ENCODE data around the gene DMD. TPM values are rescaled to one million over a fixed set of nuclear protein-coding genes. Genes with fewer than 3 reads are reported as not detected.

Gene DMD
- total and polyA plus RNA-seq, 2 donors (not counting 1 experiment from before 2014, with no cell fraction given), result 5.1 to 7.2 TPM

DNA sequence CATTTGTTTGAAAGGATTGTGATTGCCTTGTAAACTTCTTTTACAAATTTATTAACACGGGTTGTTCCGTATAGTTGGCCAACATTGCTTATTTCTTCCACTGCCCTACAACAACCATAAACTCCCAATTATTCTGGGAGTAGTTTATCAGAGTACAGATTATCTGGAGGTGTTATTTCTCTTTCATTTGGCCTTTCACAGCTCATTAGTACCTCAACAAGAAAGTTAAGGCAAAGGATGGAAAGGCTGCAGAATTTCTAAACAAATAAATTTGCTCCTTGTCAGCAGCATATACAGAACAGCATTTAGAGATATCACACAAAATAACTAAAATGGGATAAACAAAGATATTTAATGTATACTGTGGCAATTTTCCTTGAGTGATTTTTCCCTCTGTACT, 548.8 kb downstream of the DMD start:
- Histone ChIP-seq H3K4me1 (ENCODE audit: control insufficient read depth, extremely low read depth, insufficient read depth, low read length) (no peaks in the 10 kb centered on the region), H3K27me3 (ENCODE audit: control insufficient read depth, insufficient read depth, low read length) (no peaks in the 10 kb centered on the region)

DNA sequence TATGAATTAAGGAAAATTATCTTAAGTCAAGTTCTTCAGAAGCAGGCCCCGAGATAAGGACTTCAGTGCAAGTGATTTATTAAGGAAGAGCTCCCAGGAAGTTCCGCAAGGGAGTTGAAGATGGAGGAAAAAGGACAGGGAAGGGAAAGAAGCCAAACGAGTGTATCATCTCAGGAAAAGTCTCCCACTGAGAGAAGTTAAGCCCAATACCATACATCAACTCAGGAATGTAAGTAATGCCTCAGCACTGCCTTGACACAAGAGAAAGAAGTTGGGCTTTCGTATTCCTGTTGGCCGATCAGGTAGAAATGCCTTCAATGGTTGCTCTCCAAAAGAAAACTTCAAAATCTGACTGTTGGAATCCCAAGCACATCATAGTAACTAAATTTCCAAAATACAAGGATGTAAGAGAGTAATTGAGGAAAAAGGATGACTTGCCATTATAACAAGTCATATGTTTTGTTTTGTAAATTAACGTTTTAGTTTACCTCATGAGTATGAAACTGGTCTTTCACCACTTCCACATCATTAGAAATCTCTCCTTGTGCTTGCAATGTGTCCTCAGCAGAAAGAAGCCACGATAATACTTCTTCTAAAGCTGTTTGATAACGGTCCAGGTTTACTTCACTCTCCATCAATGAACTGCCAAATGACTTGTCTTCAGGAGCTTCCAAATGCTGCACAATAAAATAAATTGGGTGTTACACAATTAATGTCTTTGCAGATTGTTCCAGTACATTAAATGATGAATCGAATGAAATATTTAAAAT, 566.7 kb downstream of the DMD start:
- no peak overlapping the region for H3K4me2 ChIP-seq (ENCODE audit: extremely low read depth, insufficient read depth, low read length)
- no peak for DNase-seq (ENCODE audit: low read depth in 2 of 2)
- no peak overlapping the region for H2AFZ ChIP-seq (ENCODE audit: low read length)
- H3K27ac ChIP-seq (ENCODE audit: insufficient read depth, low read length), result no peak overlapping the region
- H4K20me1 ChIP-seq (ENCODE audit: control insufficient read depth, extremely low read depth, insufficient read depth, low read length), result no peaks in the 10 kb centered on the region
- H3K79me2 ChIP-seq (ENCODE audit: control insufficient read depth, insufficient read depth, low read length), result no peaks in the 10 kb centered on the region
- H3K27me3 ChIP-seq (ENCODE audit: control insufficient read depth, insufficient read depth, low read length), result no peaks in the 10 kb centered on the region
- no peaks in the 10 kb centered on the region for H3K9me3 ChIP-seq (ENCODE audit: control insufficient read depth, insufficient read depth, low read depth, low read length)
- no peaks in the 10 kb centered on the region for H3K36me3 ChIP-seq (ENCODE audit: control insufficient read depth, insufficient read depth, low read length)
- H3K9ac ChIP-seq (ENCODE audit: insufficient read depth, low read length), result no peak overlapping the region
- TF ChIP-seq, protein P1, sequence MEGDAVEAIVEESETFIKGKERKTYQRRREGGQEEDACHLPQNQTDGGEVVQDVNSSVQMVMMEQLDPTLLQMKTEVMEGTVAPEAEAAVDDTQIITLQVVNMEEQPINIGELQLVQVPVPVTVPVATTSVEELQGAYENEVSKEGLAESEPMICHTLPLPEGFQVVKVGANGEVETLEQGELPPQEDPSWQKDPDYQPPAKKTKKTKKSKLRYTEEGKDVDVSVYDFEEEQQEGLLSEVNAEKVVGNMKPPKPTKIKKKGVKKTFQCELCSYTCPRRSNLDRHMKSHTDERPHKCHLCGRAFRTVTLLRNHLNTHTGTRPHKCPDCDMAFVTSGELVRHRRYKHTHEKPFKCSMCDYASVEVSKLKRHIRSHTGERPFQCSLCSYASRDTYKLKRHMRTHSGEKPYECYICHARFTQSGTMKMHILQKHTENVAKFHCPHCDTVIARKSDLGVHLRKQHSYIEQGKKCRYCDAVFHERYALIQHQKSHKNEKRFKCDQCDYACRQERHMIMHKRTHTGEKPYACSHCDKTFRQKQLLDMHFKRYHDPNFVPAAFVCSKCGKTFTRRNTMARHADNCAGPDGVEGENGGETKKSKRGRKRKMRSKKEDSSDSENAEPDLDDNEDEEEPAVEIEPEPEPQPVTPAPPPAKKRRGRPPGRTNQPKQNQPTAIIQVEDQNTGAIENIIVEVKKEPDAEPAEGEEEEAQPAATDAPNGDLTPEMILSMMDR (conservative IDR thresholded peaks at IDR 0.05 in 1 of 2, IDR thresholded peaks at IDR 0.05 in 1 of 2; ENCODE audit: low read depth in 1 of 2, low read length in 2 of 2), result no peak
- TF ChIP-seq EZH2 (IDR thresholded peaks at IDR 0.05; ENCODE audit: low read length, missing control alignments), result no peak
- H3K4me3 ChIP-seq (replicated peaks in 1 of 4; ENCODE audit: control extremely low read depth in 1 of 4, insufficient read depth in 1 of 4, low read depth in 3 of 4, low read length in 4 of 4), result no peak overlapping the region
- no peaks in the 10 kb centered on the region for H3K4me1 ChIP-seq (ENCODE audit: control insufficient read depth, extremely low read depth, insufficient read depth, low read length)

More for the DNA sequence above, 548.8 kb downstream of the DMD start:
- Histone ChIP-seq H3K9ac (ENCODE audit: insufficient read depth, low read length) (no peak overlapping the region), H3K4me3 (replicated peaks in 1 of 4; ENCODE audit: control extremely low read depth in 1 of 4, insufficient read depth in 1 of 4, low read depth in 3 of 4, low read length in 4 of 4) (no peak overlapping the region), H2AFZ (ENCODE audit: low read length) (no peak overlapping the region), H3K27ac (ENCODE audit: insufficient read depth, low read length) (no peak overlapping the region), H4K20me1 (ENCODE audit: control insufficient read depth, extremely low read depth, insufficient read depth, low read length) (no peaks in the 10 kb centered on the region), H3K36me3 (ENCODE audit: control insufficient read depth, insufficient read depth, low read length) (no peaks in the 10 kb centered on the region), H3K79me2 (ENCODE audit: control insufficient read depth, insufficient read depth, low read length) (no peaks in the 10 kb centered on the region), H3K9me3 (ENCODE audit: control insufficient read depth, insufficient read depth, low read depth, low read length) (no peaks in the 10 kb centered on the region), H3K4me2 (ENCODE audit: extremely low read depth, insufficient read depth, low read length) (no peak overlapping the region)
- no peak for TF ChIP-seq EZH2 (IDR thresholded peaks at IDR 0.05; ENCODE audit: low read length, missing control alignments)
- TF ChIP-seq, protein P1 (conservative IDR thresholded peaks at IDR 0.05 in 1 of 2, IDR thresholded peaks at IDR 0.05 in 1 of 2; ENCODE audit: low read depth in 1 of 2, low read length in 2 of 2), result no peak
- DNase-seq (ENCODE audit: low read depth in 2 of 2), result no peak

DNA sequence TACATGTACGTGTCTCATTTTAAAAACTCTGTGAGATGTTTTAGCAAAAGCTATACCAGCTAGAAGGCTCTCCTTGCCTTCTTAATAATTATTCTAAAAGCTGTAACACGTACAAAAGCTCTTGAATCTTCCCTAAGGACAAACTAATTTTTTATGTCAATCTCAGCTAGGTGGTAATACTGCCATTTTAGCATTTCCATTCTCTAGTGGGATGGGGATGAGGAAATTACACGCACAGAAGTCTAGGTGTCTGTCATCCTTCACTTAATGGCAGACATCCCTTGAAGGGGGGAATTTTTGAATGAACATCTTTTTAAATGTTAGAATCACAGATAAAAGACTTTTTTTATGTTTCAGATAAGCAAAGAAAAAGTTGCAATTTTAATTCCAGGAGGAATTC, 569.1 kb downstream of the DMD start:
- no peak for DNase-seq (ENCODE audit: low read depth in 2 of 2)
- Histone ChIP-seq H3K27me3 (ENCODE audit: control insufficient read depth, insufficient read depth, low read length) (no peaks in the 10 kb centered on the region), H3K79me2 (ENCODE audit: control insufficient read depth, insufficient read depth, low read length) (no peaks in the 10 kb centered on the region), H4K20me1 (ENCODE audit: control insufficient read depth, extremely low read depth, insufficient read depth, low read length) (no peaks in the 10 kb centered on the region), H2AFZ (ENCODE audit: low read length) (no peak overlapping the region), H3K9ac (ENCODE audit: insufficient read depth, low read length) (no peak overlapping the region), H3K4me1 (ENCODE audit: control insufficient read depth, extremely low read depth, insufficient read depth, low read length) (no peaks in the 10 kb centered on the region), H3K4me3 (replicated peaks in 1 of 4; ENCODE audit: control extremely low read depth in 1 of 4, insufficient read depth in 1 of 4, low read depth in 3 of 4, low read length in 4 of 4) (no peak overlapping the region), H3K36me3 (ENCODE audit: control insufficient read depth, insufficient read depth, low read length) (no peaks in the 10 kb centered on the region), H3K27ac (ENCODE audit: insufficient read depth, low read length) (no peak overlapping the region), H3K4me2 (ENCODE audit: extremely low read depth, insufficient read depth, low read length) (no peak overlapping the region), H3K9me3 (ENCODE audit: control insufficient read depth, insufficient read depth, low read depth, low read length) (no peaks in the 10 kb centered on the region)
- TF ChIP-seq EZH2 (IDR thresholded peaks at IDR 0.05; ENCODE audit: low read length, missing control alignments), result no peak
- TF ChIP-seq, protein P1 (conservative IDR thresholded peaks at IDR 0.05 in 1 of 2, IDR thresholded peaks at IDR 0.05 in 1 of 2; ENCODE audit: low read depth in 1 of 2, low read length in 2 of 2), result no peak
